ENCODE results near the gene UBE2M.
"Not testable (repeated sequence)": the region's sequence is repeated elsewhere in the genome, so short reads cannot be mapped to it uniquely, and the experiment has no call there.

Gene UBE2M

DNA sequence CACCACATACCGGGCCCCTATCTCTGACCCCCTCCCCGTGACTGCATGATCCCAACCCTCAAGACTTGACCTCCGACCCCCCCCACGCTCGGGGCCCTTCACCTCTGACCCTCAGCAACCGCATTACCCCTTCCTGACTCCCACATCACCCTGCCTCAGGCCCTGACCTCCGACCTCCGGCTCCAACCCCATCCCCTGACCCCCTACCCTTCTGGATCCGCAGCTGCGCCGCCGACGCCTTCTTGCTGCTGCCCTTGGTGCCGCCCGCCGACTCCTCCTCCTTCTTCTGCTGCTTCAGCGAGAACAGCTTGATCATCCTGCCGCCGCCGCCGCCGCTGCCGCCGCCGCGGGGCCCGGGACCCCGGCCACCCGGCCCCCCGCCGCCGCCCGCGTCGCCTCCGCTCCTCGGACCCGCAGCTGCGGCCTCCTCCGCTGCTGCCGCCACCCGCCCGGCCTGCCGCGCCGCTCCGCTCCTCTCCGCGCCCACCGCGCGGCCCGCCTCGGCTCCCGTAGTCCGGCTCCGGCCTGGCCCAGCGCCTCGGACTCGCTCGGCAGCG is at the start of gene UBE2M:
Gene UBE2M (minus strand): TSS at position 546 of the 557 bp plus-strand sequence. CDS start 230 bp downstream, at position 316.
- no peak for DNase-seq

DNA sequence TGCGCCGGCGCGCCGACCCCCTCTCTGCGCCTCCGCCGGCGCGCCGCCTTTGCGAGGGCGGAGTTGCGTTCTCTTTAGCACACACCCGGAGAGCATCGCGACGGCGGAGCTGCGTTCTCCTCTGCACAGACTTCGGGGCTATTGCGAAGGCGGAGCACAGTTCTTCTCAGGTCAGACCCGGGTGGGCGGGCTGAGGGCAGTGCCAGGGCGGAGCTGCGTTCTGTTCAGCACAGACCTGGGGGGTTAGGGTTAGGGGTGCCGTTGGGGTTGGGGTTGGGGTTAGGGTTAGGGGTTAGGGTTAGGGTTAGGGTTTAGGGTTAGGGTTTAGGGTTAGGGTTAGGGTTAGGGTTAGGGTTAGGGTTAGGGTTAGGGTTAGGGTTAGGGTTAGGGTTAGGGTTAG is 48.8 kb upstream of the UBE2M start:
- DNase-seq, result not testable (repeated sequence)

DNA sequence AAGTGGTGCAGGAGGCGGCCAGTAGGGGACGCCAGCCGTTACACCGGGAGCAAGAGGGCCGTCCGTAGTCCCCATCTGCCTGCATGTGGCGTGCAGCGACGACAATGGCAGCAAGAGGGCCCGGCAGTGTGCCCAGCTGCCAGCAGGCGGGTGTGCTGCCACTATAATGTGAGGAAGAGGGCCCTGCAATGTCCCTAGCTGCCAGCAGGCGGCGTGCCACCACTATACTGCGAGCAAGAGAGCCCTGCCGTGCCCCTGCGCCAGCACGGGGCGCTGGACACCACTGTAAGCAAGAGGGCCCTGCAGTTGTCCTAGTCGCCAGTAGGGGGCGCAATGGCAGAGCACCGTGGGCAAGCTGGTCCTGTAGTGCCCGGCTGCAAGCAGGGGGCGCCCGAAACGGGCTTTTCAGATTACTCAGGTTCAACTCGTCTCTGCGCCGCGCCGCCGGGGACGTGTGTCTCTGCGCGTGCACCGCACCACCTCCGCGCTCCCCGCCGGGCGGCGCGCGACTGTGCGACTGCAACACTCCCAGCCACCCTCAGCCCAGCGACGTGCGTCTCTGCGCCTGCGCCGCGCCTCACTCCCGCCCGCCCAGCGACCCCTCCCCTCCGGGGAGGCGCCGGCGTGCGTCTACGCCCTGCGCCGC is 48.0 kb upstream of the UBE2M start:
- not testable (repeated sequence) for DNase-seq

DNA sequence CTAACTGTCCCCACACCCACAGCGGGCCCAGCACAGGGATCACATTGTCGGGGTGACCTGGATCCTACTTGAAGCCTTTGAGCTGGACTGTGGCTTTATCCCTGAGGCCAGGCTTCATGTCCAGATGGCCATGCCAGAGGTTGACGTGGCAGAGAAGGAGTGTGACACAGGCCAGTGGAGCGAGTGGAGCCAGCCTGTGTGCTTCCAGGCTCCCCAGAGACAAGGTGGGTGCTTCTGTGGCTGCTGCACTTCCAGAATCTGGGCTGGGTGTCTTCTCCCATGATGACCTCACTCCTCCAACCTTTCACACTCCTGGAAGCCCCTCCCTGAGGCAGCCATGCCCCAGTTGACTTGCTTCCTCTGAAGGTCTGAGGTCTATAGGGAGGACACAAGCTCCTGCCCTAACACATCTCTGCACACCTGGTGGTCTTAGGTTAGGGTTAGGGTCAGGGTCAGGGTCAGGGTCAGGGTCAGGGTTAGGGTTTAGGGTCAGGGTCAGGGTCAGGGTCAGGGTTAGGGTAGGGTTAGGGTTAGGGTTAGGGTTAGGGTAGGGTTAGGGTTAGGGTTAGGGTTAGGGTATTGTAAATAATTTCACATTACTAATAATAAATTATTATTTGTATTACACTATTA is 27.8 kb upstream of the UBE2M start:
- DNase-seq, result no peak

DNA sequence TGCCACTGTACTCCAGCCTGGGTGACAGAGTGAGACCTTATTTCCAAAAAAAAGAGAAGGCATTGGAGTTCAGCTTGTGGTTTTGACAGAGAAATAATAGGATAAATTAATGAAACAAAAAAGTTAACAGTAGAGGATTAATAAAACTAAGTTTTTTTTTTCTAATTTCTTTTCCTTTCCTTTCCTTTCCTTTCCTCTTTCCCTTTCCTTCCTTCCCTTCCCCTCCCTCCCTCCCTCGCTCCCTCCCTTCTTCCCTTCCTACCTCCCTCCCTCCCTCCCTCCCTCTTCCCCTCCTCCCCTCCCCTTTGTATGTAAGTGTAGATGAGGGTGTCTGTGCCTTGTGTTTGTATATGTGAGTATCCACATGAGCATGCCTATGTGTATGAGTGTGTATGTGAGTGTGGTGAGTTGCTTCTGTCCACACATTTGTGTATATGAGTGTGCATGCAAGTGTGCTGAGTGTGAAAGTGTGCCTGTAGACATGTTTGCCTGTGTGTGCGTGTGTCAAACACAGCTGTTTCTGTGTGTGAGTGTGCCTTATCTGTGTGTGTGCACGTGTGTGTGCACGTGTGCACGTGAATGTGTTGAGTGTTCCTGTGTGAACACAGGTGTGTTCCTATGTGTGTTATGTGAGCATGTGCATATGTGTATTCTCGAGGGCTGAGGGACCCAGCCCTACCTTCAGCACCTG is 27.2 kb upstream of the UBE2M start:
- DNase-seq, result no peak

DNA sequence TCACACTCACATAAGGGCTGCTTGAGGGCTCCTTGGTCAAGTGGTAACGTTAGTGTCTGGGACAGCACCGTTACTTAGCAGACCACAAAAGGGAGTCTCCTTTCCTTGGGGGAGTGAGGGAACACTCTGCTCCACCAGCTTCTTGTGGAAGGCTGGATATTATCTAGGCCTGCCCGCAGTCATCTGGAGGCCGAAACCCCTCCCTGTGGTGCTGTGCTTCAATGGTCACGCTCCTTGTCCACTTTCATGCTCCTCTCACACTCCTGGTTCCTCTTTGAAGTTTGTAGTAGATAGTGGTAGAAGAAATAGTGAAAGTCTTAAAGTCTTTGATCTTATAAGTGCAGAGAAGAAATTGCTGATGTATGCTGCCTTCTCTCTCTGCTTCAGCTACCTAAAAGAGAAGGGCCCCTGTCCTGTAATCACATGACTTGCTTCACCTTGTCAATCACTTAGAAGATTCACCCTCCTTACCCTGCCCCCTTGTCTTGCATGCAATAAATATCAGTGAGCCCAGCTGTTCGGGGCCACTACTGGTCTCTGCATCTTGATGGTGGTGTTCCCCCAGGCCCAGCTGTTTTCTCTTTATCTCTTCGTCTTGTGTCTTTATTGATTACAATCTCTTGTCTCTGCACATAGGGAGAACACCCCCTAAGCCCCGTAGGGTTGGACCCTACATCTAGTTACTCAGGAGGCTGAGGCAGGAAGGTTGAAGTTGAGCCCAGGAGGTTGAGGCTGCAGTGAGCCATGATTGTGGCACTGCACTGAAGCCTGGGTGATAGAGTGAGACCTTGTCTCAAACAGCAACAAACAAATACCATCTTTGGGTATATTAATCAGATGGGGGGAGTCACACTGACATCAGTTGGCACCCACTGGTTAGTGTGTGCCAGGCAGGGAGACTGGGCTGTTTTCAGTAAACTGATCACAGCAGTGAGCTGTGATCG is 26.4 kb upstream of the UBE2M start:
- DNase-seq, result no peak

DNA sequence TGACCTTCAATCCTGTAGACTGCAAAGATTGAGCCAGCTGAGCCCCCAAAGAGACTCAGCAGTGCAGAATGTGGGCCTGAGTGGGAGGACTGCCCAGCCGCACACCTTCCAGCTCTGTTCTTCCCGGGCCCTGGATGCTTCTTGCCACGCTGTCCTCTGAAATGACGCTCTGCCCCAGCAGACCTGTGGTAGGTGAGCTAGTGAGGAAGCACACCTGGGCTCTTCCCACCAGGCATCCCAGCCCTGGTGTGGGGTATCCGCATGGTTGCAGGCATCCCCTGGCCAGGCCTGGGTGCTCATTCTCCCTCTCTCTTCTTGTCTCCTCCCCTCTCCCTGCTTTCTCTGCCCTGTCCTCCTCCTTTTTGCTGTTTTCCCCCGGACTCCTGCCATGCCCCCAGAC is 24.6 kb upstream of the UBE2M start:
- DNase-seq, result no peak

DNA sequence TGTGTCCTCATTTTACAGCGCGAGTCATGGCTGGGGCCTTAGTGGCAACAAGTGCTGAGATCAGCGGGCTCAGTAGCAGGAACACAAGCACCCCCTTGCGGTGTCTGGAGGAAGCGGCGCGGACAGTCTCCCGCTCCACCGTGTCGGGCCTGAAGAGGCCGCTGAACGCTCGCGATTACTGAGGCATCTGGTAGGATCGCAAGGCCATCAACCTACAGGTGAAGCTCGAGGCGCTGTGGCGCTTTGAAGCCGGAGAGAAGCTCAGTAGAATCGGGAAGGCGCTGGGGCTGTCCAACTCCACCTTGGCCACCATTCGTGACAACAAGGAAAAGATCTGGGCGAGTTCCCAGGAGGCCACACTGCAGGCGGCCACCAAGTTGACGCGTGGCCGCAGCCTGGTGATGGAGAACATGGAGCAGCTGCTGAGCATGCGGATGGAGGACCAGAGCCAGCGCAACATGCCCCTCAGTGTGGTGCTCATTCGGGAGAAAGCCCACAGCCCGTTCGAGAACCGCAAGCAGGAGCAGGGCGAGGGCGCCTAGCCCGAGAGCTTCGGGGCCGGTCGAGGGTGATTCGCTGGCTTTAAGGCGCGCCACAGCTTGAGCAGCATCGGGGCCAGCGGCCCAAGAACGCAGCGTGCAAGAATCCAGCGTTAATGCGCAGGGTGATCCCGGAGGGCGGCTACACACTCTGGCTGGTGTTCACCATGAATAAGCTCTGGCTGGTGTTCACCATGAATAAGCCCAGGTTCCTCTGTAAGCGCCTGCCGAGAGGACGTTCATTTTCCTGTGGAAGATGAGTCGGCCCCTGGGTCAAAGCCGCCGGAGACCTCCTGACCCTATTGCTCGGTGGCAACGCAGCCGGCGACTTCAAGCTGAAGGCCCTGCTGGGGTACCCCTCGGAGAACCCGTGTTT is 23.1 kb upstream of the UBE2M start:
- no peak for DNase-seq

DNA sequence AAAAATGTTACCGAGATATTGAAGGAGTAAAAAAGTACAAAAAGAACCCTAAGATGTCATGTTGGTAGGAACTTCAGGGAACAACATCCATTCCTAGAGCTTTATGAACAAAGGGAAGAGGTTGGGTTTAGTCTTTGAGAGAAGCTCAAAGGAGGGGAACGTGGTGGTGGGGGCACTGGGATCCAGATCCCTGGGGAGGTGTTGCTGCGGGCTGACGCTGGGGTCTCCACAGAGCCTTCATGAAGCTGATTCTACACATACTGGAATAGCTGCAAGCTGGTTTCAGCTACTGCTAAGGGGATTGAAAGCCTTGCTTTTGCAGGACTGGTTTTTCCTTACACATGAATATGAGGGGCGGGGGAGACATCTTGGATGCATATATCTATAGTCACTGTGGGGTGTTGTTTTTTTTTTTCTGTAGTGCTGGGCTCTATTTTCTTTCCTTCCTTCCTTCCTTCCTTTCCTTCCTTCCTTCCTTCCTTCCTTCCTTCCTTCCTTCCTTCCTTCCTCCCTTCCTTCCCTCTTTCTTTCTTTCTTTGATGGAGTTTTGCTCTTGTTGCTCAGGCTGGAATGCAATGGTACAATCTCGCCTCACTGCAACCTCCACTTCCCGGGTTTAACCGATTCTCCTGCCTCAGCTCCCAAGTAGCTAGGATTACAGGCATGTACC is 21.2 kb upstream of the UBE2M start:
- DNase-seq, result no peak

DNA sequence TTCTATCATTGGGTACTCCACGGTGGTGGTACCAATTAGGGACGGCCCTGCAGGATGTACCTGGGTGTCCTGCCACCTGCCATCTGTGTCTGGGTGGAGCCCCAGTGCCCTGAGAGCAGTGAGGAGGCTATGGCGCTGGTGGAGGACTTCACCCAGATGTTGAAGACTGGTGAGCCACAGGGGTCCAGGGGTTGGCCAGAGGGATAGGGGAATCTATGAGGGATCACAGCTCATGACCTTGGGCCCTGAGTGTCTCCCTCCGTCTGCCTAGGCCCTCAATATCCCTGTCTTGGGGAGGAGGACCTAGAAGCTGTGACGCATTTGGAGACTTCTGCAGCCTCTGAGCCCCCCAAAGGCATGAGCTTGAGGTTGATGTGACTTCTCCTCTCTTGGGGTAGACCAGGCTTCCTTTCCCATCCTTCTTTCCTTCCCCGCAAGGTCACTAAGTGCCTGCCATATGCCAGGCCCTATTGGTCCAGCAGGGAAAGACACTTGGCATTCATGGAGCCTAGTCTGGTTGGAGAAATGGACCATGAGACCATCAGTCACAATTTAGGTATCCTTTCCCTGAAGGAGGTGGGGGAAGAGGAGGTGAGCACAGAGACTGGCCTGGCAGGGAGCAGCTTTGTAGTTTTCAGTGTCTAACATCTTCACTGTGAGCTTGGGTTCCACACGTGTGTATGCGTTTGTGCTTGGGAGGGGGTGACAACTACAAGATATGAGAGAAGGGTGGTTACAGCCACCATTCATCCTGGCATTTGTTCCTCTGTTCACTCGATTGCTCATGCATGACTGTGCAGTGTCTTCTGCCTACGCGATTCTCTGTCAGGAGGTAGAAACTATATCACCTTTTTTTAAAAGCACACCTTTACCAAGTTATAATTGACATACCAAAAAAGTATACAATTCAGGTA is 19.9 kb upstream of the UBE2M start:
- DNase-seq, result no peak

DNA sequence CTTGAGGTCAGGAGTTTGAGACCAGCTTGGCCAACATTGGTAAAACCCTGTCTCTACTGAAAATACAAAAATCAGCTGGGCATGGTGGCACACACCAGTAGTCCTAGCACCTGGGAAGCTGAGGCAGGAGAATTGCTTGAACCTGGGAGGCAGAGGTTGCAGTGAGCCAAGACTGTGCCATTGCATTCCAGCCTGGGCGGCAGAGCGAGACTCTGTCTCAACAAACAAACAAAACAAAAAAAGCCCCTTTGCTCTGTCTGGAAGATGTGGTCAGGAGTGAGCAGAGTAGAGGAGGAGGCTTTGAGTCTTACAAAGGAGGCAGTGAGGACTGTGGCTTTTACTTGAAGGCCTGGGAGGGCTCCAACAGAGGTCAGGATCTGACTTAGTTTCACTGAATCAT is 19.2 kb upstream of the UBE2M start:
- not testable (repeated sequence) for DNase-seq

DNA sequence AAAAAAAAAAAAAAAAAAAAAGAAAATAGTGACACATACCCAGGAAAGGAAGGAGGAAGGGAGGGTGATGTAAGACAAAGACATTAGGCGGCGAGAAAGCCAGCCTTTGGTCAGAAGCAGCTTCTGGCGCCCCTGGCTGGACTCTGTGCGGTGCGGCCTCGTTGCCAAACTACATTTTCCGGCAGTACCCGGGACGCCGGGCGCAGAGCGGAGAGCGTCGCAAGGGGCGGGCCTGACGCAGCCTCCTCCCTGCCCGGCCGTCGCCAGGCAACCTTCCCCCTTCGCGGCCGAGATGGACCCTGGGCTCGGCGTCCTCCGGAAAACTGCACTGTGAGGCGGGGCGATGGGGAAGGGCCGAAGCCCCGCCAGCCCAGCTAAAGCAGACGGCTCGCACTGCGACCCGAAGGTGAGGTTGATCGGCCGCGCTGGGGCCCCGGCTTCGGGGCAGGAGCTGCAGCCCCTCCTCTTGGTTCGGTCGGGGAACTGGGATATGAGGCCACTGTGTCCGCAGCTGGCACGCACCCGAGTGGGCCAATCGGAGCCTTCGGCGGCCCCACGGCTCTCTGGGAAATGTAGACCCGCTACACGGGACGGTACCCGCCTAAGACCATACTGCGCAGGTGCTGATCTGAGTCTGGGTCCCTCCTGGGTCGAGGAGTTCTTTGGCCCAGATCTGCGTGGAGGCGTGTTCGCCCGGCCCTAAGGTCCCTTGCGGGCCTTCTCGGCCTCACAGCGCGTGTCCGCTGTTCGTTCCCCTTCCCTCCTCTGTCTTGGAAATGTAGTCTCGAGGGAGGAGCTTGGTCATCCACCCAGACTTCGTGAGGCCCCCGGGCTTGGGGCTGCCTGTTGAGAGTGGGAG is 17.0 kb upstream of the UBE2M start:
- no peak for DNase-seq

DNA sequence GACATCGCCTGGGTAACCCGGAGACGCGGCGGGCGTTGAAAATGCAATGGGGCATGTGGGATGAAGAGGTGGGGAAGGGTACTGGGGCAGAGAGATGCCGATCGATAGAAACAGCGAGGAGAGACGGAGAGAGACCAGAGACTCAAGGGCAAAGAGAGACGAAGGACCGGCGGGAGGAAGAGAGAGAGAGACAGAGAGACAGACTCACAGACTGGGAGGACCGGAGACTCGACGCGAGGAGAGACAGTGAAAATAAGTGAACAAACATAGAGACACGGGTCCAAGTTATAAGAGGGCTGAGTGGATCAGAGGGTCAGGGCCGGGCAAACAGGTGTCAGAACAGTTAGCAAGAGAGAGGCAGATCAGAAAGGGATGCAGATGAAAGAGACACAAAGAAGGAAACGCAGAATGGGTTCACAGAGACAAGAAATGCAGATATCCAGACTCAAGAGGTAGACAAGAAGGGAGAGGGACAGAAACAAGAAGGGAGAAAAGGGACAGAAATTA is 15.3 kb upstream of the UBE2M start:
- no peak for DNase-seq

DNA sequence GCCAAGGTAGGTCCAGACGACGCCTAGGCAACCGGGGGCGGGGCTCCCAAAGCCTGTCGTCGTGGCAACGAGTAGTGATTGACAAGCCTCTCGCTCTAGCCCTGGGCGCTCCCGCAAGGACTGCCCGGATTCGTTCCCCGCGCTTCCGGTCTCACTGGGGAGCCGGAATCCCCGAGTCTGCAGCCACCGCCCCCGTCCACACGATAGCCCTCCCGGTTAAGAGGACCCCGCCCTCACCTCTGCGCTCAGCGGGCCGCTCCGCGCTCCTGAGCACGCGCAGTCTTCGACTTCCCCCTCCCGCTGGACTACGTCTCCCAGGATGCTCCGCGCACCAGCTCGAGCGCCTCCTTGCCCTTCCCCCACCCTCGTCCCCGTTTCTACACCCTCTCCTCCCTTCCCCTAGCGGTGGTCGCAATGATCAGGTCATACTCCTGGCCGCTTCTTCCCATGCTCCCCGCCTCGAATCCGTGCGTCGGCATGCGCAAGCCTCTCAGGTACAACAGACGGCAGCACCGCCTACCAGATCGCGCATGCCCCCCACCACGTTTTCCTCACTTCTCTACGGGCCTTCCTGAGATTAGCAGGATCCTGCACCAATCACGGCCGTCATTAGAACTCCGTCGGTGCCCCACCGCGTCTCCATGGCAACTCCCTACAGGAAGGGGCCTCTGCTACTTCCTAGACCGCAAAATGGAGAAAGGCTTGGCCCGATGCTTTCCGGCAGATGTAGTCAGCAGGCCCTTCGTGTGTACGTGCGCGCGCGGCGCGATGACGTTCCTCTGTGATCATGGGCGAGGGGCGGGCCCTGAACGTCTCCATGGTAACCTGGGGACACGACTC is 14.6 kb upstream of the UBE2M start, which contains the start of gene MZF1:
Gene MZF1 (minus strand): TSS at position 518 of the 840 bp plus-strand sequence. CDS start 1,946 bp downstream, outside the sequence.
- DNase-seq, result no peak

DNA sequence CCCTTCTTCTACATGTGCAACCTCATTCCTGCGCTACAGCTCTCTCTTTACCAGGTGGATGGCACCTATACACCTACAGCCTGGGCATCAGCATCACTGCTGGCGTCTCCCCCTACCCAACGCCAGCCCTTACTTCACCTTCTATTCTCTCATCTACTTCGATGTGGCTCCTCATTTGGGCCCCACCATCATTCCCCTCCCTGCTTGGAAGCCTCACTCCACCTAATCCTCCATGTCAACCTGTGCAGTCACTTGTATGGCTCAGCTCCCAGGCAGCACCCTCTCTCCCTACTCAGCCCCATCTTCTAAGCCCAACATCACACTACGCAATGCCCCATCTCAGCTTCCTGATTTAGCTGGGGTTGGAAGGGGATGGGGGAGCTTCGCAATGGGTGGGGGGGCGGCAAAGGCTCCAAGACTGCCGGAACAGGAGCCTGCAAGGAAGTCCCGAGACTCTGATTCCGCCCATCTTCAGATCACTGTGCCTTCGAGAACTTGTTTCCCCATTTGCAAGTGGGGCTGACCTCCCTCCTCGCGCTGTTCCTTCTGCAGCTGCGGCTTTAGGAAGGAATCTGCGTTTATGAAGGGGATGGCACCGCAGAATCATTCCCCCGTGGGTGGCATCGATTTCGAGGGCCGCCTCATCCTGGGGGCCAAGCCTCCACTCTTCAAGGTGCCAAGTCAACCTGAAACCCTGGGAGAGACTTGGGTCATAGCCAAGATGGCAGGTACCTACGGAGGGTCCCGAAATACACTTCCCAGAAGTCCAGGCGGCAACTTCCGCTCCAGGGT is 13.8 kb upstream of the UBE2M start:
- no peak for DNase-seq

DNA sequence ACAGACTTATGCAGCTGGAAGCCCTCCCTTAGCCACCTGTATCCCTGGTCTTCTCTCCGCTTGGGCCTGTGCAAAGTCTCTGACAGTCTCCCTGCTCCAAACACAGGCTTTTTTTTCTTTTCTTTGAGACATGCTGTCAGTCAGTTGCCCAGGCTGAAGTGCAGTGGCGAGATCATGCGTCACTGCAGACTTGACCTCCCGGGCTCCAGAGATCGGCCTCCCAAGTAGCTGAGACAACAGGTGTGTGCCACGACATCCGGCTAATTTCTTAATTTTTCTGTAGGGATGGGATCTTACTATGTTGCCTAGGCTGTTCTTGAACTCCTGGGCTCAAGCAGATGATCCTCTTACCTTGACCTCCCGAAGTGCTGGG is 13.2 kb upstream of the UBE2M start:
- DNase-seq, result no peak
